Measurements from ENCODE around the gene SPATA17.

DNA sequence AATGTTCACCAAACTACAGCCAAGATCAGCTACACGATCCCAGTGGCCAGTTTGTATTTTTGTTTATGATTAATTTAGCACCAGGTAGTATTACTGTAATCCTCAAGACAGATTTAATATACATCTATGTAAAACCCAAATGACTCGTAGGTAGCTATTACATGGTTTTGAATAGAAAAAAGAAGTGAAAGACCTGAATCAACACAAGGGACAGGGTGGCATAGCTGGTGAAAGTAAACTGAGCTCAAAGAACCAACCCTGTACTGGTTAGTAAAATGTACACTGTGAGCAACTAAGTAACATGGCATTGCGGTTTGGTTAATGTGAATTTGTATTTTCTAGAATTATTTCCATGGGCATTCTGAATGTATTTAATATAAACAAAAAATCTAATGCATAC, 9.1 kb upstream of the SPATA17 start:
- TF ChIP-seq POLR2A (IDR thresholded peaks at IDR 0.05; ENCODE audit: low read depth, low read length): no peak
- no peak for TF ChIP-seq POLR2AphosphoS5 (IDR thresholded peaks at IDR 0.05; ENCODE audit: low read depth, low read length)
- TF ChIP-seq SPI1 (IDR thresholded peaks at IDR 0.05; ENCODE audit: low read depth, low read length): peak; percentile 20; the same call in 1 of the 2 replicates
- TF ChIP-seq TAF1 (IDR thresholded peaks at IDR 0.05; ENCODE audit: low read depth, low read length): no peak
- TF ChIP-seq POU2F2 (IDR thresholded peaks at IDR 0.05; ENCODE audit: low read depth, low read length): no peak

Data from GM12891 (cell line).